ENCODE results near the gene CACNA1A.

GRCh38 chr19:13475044-13475443 is 31.2 kb downstream of the CACNA1A start:
- TF ChIP-seq CTCF (IDR thresholded peaks at IDR 0.05) (no peak), POLR2A (IDR thresholded peaks at IDR 0.05) (no peak)
